Measurements from ENCODE around the gene SNX13.

SNX13 gene

DNA sequence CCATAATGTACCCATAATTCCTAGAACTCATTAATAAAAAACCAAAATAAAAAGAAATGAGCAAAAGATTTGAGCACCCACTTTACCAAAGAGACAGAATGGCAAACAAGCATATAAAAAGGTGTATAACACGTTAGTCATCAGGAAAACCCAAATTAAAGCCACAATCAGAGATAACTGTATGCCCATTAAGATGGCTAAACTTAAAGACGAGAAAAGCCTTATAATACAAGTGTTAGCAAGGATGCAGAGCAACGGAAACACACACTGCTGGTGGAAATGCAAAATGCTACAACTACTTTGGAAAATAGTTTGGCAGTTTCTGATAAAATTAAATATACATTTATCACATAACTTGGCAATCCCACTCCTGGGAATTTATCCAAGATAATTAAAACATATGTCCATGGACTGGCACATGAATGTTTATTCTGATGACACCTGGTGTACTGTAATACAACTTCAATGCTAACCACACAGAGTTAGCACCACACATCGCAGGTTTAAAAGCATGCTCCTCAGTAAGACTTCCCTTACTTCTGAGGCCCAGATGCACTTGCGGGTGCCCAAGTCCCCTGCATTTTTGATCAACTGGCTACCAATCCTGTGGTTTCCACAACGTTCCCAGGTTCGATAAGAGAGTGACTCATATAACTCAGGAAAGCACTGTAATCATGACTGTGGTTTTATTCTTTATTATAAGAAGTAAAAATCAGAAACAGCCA is 158.6 kb downstream of the SNX13 start:
- DNase-seq (ENCODE audit: low read depth in 2 of 2), result no peak

DNA sequence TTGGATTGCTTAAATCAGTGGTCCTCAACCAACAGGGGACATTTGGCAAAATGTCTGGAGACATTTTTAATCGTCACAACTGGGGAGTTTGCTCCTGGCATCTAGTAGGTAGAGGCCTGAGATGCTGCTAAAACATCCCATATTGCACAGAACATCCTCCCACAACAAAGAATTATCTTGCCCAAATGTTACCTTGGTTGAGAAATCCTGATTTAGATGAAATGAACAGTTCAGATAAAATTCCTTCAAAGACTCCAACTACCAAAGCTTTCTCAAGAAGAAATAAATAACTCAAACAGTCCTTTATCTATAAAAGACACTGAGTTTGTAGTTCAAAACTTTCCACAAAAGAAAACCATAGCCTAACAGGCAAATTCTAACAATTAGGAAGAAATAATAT is 160.9 kb downstream of the SNX13 start:
- DNase-seq (ENCODE audit: low read depth in 2 of 2), result no peak

DNA sequence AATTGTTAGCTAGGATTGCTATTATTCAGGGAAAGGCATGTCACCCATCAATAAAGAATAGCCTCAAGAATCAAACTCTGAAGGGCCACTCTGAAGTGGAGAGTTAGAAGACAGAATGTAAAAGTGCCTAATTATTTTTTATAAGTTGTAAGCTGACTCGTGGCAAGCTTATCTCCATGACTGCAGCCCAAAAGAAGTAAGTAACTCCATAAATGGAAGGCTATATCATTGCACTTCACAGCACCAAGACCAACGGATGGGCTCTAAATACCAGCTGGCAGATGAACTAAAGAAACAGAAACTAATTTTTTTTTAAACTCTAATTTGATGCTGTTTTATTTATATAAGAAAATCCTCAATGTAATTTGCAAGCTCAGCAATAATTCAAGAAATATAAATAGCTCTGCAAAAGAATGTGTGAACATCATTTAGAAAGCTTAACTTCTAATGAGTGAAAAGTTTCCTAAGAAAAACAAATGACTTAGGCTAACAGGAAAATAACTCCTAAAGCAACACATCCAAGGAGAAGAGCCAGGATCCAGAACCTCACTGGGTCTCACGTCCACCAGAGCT is 165.5 kb downstream of the SNX13 start:
- no peak for DNase-seq (ENCODE audit: low read depth in 2 of 2)

DNA sequence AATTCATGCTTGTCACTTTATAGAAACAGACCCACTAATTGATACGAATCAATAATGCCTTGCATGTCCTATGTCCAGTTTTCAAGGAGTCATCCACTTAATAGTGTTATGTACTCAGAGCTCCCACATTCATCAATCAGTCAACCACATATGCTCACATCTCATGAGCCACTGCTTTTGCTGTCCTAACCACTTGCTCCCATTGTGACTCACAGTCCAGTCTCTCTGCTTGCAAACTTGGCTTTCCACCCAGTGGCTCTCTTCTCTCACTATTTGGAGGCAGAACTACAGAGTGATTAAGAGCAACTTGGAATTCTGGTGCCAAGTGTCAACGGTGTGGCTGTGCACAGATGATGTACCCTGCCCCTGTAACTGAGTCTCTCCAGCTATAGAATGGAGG is 166.0 kb downstream of the SNX13 start:
- DNase-seq (ENCODE audit: low read depth in 2 of 2), result no peak

DNA sequence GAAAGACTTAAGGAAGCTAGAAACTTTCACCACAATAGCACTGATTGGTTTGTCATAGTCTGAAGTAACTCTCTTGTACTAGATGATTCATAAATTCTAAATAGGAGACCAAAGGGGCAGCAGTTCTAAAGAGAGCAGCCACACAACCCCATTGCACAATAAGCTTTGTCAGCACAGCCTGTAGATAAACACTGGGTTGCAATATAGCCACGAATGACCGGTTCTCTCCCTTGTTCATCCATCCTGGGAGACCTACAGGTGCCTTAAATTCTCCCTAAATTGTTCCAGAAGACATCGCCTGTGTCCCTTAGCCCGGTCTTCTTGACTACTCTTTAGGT is 167.0 kb downstream of the SNX13 start:
- DNase-seq (ENCODE audit: low read depth in 2 of 2), result no peak

DNA sequence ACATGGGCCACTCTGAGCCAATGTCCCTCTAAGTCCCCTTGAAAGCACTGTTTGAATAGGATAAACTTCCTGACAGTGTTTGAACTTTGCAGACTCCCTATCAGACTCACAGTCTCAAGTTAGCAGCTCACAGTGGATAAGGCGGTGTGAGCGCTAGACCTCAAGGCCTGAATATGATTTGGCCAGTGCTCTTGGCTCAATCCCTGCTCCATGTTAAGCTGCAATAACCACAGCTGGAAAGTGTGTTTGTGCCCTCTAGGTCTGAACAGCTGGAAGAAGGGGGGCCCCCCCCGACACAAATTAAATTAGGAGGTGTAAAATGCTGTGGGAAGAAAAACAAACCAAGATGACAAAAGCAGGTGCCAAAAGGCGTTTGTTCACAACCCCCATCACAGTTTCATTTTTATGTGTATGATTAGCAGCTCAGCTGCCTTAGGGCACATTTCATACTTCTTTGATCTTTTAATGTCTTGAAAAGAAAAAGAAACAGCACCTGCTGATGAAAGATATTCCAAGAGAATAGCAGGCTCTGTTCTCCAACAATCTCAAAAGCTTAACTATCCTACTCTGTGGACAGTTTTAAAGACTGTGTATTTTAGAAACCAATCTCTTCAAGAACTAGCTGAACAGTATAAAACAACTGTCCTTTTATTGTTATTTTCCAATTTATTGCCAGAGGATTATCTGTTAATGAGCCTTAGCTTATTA is 167.6 kb downstream of the SNX13 start:
- DNase-seq (ENCODE audit: low read depth in 2 of 2), result no peak

DNA sequence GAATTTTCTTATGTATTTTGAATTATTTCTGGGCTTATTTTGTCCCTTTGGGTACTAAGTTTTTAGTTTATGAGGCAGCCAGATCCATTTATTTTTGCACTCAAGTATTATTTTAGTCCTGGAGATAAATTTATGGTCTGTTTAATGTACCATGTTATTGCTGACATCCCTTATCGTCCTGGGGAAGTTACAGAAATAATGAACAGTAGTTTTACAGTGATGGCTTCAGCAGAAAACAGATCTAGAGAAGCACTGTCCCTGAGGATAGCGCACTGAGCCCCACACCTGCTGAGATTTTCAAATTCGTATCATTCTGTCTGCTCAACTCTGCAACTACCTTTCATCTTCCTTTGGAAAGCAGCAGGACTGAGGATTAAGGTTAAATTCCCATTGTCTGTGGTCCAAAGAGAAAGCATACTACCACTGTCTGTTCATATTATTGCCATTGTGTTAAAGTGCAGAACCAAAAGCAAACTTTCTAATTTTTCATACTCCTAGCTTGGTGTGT is 168.3 kb downstream of the SNX13 start:
- no peak for DNase-seq (ENCODE audit: low read depth in 2 of 2)

DNA sequence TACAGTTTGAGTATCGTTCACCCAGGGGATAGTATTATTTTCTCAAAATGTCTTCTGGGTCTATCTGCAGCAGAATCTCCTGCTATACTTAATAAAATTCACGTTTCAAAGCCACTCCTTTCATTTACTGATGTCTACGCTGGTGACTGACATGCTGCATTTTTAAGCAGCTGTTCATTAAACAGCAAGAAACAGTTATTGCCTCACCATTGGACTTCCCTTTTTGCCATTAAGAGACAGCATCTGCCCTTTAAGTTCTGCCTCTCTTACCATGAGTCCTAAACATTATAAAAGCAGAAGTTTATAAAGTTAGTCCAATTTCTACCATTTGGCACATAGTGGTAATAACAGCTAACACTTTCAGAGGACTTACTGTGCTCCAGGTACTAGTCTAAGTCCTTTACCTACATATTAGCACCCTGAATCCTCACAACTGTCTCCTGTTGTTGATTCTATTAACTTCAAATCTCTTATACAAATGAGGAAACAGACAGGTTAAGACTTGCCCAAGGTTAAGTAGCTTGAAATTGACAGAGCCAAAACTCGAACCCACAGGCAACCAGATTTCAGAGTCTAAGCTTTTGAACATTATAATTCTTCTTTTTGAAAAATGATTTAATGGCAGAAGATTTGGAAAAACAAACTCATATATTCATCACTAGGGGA is 169.5 kb downstream of the SNX13 start:
- no peak for DNase-seq (ENCODE audit: low read depth in 2 of 2)

DNA sequence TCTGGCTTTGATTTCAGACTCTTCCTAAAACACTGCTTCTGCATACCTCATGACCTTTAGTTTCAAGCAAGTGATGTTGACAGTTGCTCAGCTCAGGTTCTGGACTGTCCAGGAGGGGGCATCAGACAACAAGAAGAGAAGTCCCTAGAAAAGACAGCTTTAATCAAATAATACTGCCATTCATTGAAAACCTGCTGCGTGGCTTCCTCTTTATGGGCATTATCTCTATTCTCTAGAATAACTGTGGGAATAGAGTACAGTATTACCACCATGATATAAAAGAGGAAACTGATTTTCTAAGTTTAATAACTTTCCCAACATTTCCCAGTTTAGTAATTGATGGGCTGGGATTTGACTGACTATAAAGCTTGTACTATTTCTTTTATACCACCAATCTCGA is 170.4 kb downstream of the SNX13 start:
- DNase-seq (ENCODE audit: low read depth in 2 of 2), result peak in 1 of 2 experiments; percentile 26

DNA sequence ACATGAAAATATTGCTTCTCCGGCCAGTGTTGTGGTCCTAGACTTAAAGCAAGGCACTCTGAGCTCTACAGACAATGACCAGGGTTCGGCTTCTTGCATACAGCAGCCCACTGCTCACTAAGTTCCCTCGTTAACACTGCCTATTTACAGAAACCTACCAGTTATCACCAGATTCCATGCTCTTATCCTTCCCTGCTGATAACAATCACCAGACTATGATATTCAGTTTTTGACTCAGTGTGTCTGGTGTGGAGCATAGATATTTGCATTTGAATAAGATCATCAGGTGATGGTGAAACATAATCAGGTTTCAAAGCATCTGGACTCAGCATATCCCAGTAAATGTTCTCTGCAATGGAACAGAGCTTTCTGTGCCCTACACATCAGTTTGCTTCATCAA is 182.3 kb downstream of the SNX13 start:
- no peak for DNase-seq (ENCODE audit: low read depth in 2 of 2)

DNA sequence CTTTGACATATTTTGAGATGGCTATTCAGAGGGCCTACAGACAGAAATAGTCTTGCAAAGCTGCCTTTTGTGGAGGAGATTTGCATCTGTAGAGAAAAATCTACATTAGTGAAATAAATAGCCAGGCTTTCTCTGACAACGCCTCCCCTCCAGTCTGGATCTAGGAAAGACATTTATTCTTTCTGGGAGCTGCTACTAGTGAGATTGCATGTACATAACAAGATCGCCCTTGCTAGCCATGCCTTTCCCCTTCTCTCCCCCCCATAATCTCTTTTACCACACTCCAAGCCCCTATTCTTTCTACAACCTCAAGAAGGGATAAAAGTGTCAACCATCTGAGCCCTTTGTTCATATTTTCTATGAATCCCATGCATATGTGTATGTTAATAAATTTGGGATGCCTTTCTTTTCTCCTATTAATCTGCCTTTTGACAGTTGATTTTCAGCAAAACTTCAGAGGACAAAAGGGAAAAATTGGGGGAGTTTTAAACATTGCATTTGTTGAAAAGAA is 194.2 kb downstream of the SNX13 start:
- DNase-seq (ENCODE audit: low read depth in 2 of 2), result no peak

DNA sequence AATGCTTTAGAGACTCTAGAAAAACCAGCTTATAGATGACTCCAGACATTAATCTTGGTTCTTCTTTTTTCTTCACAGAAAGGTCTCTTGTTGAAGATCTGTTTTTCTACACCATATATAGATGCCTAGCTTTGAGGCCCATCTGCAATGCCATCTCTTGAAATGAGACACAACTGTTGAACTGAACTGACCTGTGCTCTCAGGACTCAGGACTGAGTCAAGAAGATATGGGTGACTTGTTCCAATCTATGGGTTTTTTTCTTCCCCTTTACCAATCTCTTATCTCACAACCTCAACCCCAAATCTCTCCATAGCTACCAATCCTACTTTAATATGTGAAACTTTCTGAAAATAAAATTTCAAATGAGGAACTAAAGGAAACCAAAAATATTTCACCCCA is 194.7 kb downstream of the SNX13 start:
- DNase-seq (ENCODE audit: low read depth in 2 of 2), result no peak

DNA sequence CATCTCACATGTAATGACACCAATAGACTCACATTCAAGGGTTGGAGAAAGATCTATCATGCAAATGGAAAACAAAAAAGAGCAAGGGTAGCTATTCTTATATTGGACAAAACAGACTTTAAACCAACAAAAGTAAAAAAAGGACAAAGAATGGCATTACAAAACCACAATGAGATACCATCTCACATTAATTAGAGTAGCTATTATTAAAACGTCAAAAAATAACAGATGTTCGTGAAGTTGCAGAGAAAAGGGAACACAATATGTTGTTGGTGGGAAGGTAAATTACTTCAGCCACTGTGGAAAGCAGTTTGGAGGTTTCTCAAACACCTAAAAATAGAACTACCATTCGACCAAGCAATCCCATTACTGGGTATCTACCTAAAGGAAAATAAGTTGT is 197.0 kb downstream of the SNX13 start:
- DNase-seq (ENCODE audit: low read depth in 2 of 2), result no peak

DNA sequence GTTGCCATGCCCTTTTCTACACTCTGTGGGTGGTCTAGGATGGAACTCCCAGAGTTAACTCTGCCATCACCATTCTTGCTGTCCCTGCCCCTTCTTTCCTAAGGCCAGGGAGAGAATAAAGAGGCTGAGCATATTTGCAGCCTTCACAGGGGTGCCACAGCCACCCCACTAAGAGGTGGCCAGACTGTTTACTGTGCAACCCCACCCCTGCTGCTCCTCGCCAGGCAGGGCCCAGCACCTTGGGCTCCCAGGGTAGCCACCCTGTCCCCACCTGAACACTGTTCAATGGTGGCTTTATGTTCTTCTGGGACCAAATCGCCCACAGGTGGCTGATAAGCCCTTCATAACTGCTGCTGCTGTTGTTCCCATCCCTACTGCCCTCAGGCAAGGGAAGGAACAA is 198.9 kb downstream of the SNX13 start:
- no peak for DNase-seq (ENCODE audit: low read depth in 2 of 2)

All from stimulated activated CD4-positive, alpha-beta T cell treated with anti-CD3 and anti-CD28 coated beads, Interleukin-12 subunit alpha, Interleukin-12 subunit beta, amount 100 ng/mL, for 24 hours (primary cell).